GF-D8 (cell line): ENCODE data around the gene LY9.
A peak's percentile ranks its signal among the peaks of the same experiment; 100 is the strongest.

Source experiments
- DNase-seq: peaks from one replicate; lab custom pipeline; 2025; lab: John Stamatoyannopoulos, UW

The LY9 gene

GRCh38 chr1:160836981-160837557 is 41.1 kb downstream of the LY9 start:
- no peak for DNase-seq

- DNase-seq, result peak; percentile 95
These were observed 41.7 kb downstream of the LY9 start for GRCh38 chr1:160837558-160838205.

- DNase-seq, result no peak
These were observed 42.9 kb downstream of the LY9 start for GRCh38 chr1:160838888-160839287.

- no peak for DNase-seq
These were observed 43.8 kb downstream of the LY9 start for GRCh38 chr1:160839746-160840145.

- DNase-seq, result no peak
These were observed 45.1 kb downstream of the LY9 start for GRCh38 chr1:160841079-160841478.

GRCh38 chr1:160844447-160845232 is 48.7 kb downstream of the LY9 start:
- DNase-seq, result peak; percentile 56

- DNase-seq, result no peak
These were observed 50.3 kb downstream of the LY9 start for GRCh38 chr1:160846281-160846680.

- DNase-seq, result no peak
These were observed 54.6 kb downstream of the LY9 start for GRCh38 chr1:160850541-160850940.

GRCh38 chr1:160850993-160851392 is 55.0 kb downstream of the LY9 start:
- DNase-seq, result no peak

GRCh38 chr1:160853014-160853413 is 57.0 kb downstream of the LY9 start:
- DNase-seq, result no peak

GRCh38 chr1:160853754-160854153 is 57.8 kb downstream of the LY9 start:
- DNase-seq, result no peak

GRCh38 chr1:160855181-160855981 is 59.4 kb downstream of the LY9 start:
- no peak for DNase-seq

GRCh38 chr1:160858097-160858496 is 62.1 kb downstream of the LY9 start:
- DNase-seq, result no peak

- DNase-seq, result no peak
These were observed 62.5 kb downstream of the LY9 start for GRCh38 chr1:160858507-160858906.

GRCh38 chr1:160859166-160859565 is 63.2 kb downstream of the LY9 start:
- DNase-seq, result peak; percentile 30

GRCh38 chr1:160860840-160861505 is 65.0 kb downstream of the LY9 start:
- DNase-seq, result no peak

- peak; percentile 92 for DNase-seq
These were observed 66.5 kb downstream of the LY9 start, which contains the start of gene CD244 for GRCh38 chr1:160862203-160863060. Gene CD244, minus strand, starts transcription at chr1:160862887. Its CDS starts 210 bp downstream, at chr1:160862677.

GRCh38 chr1:160863061-160863773 is 67.2 kb downstream of the LY9 start:
- no peak for DNase-seq

GRCh38 chr1:160863774-160864131 is 67.8 kb downstream of the LY9 start:
- no peak for DNase-seq

GRCh38 chr1:160864173-160864572 is 68.2 kb downstream of the LY9 start:
- no peak for DNase-seq
